Measurements from ENCODE around the gene RMI2. TPM values are rescaled to one million over a fixed set of nuclear protein-coding genes. Genes with fewer than 3 reads are reported as not detected.

The RMI2 gene
- total RNA-seq, 1 donor from 2014 or later, result 41.9 TPM

- Mint-ChIP-seq H3K27me3 (ENCODE audit: low read depth) (peaks cover 2% of the 10 kb centered on the region), H3K27ac (ENCODE audit: unreplicated experiment) (no peak overlapping the region), H3K36me3 (ENCODE audit: low read depth) (peaks cover 2% of the 10 kb centered on the region), H3K9me3 (no peaks in the 10 kb centered on the region), H3K4me3 (no peak overlapping the region), H3K4me1 (peaks cover 17% of the 10 kb centered on the region)
- peak; percentile 62 for TF ChIP-seq CTCF (conservative IDR thresholded peaks at IDR 0.05)
- DNase-seq (ENCODE audit: low read depth, low spot score), result peak; percentile 59
These were observed 41.7 kb downstream of the RMI2 start for GRCh38 chr16:11386791-11387546.

- DNase-seq (ENCODE audit: low read depth, low spot score), result no peak
These were observed 43.8 kb downstream of the RMI2 start for GRCh38 chr16:11389083-11389482.

GRCh38 chr16:11389631-11390565 lies 44.6 kb downstream of the RMI2 start:
- Mint-ChIP-seq H3K4me1 (peaks cover 17% of the 10 kb centered on the region), H3K36me3 (ENCODE audit: low read depth) (no peaks in the 10 kb centered on the region), H3K27me3 (ENCODE audit: low read depth) (peaks cover 2% of the 10 kb centered on the region), H3K27ac (ENCODE audit: unreplicated experiment) (peak overlapping the region; percentile 50), H3K9me3 (no peaks in the 10 kb centered on the region), H3K4me3 (no peak overlapping the region)
- no peak for DNase-seq (ENCODE audit: low read depth, low spot score)
- TF ChIP-seq CTCF (conservative IDR thresholded peaks at IDR 0.05), result no peak

More at GRCh38 chr16:11389083-11389482, 43.8 kb downstream of the RMI2 start:
- Mint-ChIP-seq H3K4me3 (no peak overlapping the region), H3K27ac (ENCODE audit: unreplicated experiment) (no peak overlapping the region), H3K9me3 (no peaks in the 10 kb centered on the region), H3K27me3 (ENCODE audit: low read depth) (peaks cover 2% of the 10 kb centered on the region), H3K4me1 (peaks cover 17% of the 10 kb centered on the region), H3K36me3 (ENCODE audit: low read depth) (no peaks in the 10 kb centered on the region)
- no peak for TF ChIP-seq CTCF (conservative IDR thresholded peaks at IDR 0.05)

GRCh38 chr16:11390573-11391495 lies 45.6 kb downstream of the RMI2 start:
- H3K9me3 Mint-ChIP-seq, result no peaks in the 10 kb centered on the region
- no peaks in the 10 kb centered on the region for H3K36me3 Mint-ChIP-seq (ENCODE audit: low read depth)
- H3K4me3 Mint-ChIP-seq, result no peak overlapping the region
- peak overlapping the region; percentile 64 for H3K27ac Mint-ChIP-seq (ENCODE audit: unreplicated experiment)
- H3K27me3 Mint-ChIP-seq (ENCODE audit: low read depth), result peaks cover 2% of the 10 kb centered on the region
- DNase-seq (ENCODE audit: low read depth, low spot score), result no peak
- H3K4me1 Mint-ChIP-seq, result peaks cover 17% of the 10 kb centered on the region
- TF ChIP-seq CTCF (conservative IDR thresholded peaks at IDR 0.05), result no peak

GRCh38 chr16:11391576-11391975 lies 46.3 kb downstream of the RMI2 start:
- Mint-ChIP-seq H3K4me1 (peaks cover 17% of the 10 kb centered on the region), H3K36me3 (ENCODE audit: low read depth) (no peaks in the 10 kb centered on the region), H3K27me3 (ENCODE audit: low read depth) (peaks cover 2% of the 10 kb centered on the region), H3K27ac (ENCODE audit: unreplicated experiment) (no peak overlapping the region), H3K9me3 (no peaks in the 10 kb centered on the region), H3K4me3 (no peak overlapping the region)
- no peak for TF ChIP-seq CTCF (conservative IDR thresholded peaks at IDR 0.05)
- DNase-seq (ENCODE audit: low read depth, low spot score), result no peak
